NCI-H128 (cell line): ENCODE measurements around the gene BSDC1.

Experiments
- DNase-seq: peaks from one replicate; lab custom pipeline; 2025; ENCODE audit not compliant: unreplicated experiment; lab: John Stamatoyannopoulos, UW

Gene BSDC1

GRCh38 chr1:32337855-32338636, 56.2 kb downstream of the BSDC1 start:
- no peak for DNase-seq

DNA sequence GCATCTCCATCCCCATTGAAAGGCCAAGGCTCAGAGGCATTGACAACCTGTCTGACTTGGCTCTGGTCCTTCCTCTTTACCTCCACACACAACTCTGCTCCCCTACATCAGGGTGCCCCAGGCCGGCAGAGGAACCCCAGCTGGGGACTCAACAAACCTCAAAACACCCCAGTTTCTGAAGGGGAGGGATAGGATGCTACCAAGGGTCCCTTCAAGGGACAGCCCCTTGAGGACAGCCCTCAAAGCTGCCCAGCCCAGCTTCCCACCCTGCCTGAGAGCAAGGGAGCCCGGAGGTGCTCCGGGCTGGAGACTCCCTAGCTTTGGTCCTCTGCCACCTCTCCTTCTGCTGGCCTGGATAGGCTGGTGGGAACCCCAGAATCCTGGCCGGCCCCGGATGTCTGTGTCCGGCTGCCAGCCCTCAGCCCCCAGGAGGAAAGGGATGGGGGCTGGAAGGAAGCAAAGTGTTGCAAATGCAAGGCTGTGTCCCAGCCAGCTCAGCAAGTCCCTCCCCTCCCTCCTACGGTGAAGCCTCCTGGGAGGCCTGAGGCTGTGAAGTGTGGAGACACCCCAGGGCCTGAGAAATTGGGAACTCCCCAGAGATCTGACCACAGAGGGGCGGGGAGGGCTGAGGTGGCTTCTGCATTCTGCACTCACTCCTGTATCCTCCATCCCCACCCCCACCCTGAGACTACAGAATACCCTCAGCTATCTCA, 57.1 kb downstream of the BSDC1 start:
- no peak for DNase-seq

GRCh38 chr1:32336591-32336932, 57.7 kb downstream of the BSDC1 start:
- no peak for DNase-seq

GRCh38 chr1:32335790-32336590, 58.3 kb downstream of the BSDC1 start, which contains the start of gene MARCKSL1:
Gene MARCKSL1, minus strand, starts transcription at chr1:32336233. Its CDS starts 200 bp downstream, at chr1:32336033.
- DNase-seq: peak; percentile 78

GRCh38 chr1:32335535-32335789, 58.8 kb downstream of the BSDC1 start:
- no peak for DNase-seq

- DNase-seq: no peak
Measured at GRCh38 chr1:32334864-32335534, 59.2 kb downstream of the BSDC1 start.

- DNase-seq: no peak
Measured at GRCh38 chr1:32334274-32334861, 59.9 kb downstream of the BSDC1 start.

DNA sequence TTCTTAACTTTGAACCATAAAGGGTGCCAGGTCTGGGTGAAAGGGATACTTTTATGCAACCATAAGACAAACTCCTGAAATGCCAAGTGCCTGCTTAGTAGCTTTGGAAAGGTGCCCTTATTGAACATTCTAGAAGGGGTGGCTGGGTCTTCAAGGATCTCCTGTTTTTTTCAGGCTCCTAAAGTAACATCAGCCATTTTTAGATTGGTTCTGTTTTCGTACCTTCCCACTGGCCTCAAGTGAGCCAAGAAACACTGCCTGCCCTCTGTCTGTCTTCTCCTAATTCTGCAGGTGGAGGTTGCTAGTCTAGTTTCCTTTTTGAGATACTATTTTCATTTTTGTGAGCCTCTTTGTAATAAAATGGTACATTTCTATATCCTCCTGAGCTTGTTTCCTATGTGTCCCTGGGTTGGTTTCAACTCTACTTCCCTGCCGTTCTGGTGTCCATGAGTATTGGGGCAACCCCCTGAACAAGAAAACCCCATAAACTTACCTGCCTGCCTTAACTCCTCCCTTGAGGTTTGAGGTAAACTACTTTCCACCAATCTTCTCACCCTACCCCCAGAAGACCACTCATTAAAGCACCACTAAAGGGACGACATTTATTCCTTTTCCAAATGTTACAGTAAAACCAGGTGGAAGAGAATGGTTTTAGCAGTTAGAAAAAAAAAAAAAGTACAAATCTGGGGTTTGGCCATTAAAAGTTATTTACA, 60.8 kb downstream of the BSDC1 start:
- no peak for DNase-seq

- DNase-seq: no peak
Measured at GRCh38 chr1:32332290-32333079, 61.8 kb downstream of the BSDC1 start.

GRCh38 chr1:32331549-32331948, 62.7 kb downstream of the BSDC1 start:
- DNase-seq: no peak

GRCh38 chr1:32330558-32331151, 63.6 kb downstream of the BSDC1 start:
- DNase-seq: no peak

DNA sequence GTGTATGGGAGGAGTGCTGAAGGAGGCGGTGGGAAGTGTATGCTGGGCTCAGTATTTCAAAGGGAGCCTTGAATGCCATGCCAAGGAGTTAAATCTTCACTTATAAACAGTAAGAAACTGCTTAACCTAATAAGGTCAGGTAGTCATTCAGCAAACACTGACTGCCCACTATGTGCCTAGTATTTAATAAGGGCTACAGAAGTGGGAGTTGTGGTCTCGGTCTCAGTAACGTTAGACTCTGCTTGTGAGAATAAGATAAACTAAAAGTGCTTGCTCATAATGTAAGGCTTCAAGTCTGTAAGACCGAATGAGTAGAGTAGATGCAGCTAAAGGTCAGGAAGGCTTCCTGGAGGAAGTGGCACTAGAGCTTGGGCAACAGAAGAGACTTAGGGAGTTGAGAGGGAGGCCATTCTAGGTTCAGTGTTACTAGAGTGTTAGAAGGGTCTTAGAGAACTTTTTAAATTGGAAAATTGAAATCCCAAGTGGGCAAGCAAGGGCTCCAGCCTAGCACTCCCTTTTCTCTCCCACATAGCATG, 64.2 kb downstream of the BSDC1 start:
- no peak for DNase-seq

GRCh38 chr1:32327204-32327603, 67.0 kb downstream of the BSDC1 start:
- DNase-seq: no peak

DNA sequence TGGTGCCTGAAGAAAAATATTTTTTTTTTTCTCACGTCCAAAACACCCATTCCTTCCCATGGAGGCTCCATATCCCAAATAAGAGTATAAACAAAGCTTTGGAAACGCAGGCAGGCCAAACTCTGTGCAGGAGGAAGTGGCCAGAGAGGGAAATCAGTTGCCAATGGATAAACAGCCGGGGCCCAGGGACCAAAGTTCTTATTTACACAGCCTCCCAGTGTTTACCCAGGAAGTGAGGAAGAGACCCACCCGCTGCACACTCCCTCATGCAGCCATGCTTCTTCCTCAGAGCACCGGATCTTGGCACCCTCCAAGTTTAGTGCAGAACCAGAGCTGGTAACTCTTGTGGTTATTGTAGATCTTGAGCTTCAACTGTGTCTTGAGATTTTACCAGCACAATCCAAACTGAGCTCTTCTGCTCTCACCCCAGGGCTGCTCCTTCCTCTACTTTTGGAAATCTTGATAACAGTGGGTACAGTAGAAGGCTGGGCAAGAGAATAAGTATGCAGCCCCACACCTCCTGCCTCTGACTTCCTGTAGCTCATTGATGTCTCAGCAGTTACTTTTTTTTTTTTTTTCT, 72.4 kb downstream of the BSDC1 start:
- no peak for DNase-seq

DNA sequence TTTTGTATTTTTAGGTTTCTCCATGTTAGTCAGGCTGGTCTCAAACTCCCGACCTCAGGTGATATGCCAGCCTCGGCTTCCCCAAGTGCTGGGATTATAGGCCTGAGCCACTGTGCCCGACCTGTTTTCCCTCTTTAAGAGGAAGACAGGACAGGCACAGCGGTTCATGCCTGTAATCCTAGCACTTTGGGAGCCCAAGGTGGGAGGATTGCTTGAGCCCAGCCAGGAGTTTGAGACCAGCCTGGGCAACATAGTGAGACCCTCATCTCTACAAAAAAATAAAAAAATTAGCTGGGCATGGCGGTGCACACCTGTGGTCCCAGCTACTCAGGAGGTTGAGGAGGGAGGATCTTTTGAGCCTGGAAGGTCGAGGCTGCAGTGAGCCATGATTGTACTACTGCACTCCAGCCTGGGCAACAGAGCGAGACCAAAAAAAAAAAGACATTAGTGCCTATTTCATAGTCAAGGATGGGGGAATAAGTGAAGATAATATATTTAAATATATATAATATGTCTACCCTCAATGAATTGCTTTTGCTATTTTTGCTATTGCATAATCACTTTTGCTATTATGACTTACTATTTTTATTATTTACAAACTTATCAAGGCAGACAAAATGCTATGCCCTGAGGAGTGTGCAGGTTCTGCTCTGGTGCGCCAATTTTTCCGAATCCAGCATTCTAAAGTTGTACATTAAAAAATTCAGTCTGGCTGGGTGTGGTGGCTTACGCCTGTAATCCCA, 75.9 kb downstream of the BSDC1 start:
- no peak for DNase-seq

DNA sequence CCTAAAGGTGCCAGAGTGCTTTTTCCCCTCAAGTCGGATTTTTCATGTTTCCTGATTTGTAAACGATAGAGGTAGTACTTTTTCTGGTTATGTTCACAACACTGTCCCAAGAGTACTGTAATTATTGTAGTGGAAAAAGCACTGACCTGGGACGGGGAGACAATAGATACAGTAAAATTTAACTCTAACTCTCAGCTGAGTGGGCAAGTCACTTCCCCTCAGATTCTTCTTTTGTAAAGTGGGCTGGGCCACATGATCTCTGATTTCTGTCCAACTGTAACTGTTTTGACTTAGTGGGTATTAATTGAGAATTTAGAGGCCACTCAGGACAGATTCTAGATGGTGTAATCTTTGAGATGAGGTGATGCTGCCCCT, 77.4 kb downstream of the BSDC1 start:
- no peak for DNase-seq
